ENCODE results near the gene ARHGAP1.

ARHGAP1 gene

DNA sequence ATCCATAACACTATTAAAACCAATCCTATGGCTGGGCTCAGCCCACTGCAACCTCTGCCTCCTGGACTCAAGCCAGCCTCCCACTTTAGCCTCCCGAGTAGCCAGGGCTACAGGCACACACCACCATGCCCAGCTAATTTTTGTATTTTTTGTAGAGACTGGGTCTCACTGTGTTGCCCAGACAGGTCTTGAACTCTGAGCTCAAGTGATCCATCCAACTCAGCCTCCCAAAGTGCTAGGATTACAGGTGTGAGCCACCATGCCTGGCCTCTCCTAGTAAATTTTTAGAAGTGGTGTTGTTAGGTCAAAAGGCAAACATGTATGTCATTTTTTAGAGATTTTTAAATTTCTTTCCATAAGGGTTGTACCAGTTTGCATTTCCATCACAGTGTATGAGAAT is 32.8 kb upstream of the ARHGAP1 start:
- TF ChIP-seq CTCF (IDR thresholded peaks at IDR 0.05; ENCODE audit: low read depth, low read length), result no peak
- no peaks in the 10 kb centered on the region for H3K27me3 ChIP-seq

DNA sequence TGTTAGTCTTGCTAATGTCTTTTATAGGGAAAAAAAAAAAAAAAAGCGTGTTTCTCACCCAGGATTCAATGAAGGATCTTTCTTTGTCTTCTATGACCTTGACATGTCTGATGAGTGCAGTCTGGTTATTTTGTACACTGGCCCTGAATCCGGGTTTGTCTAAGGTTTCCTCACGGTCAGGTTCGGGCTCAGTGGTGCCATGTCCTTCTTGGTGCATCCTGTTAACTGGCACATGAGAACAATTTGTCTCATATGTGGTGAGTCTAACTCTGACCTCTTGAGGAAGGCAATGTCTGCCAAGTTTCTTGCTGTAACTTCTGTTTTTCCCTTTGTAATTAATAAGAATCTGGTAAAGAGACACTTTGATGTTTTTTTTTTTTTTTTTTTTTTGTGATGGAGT is 31.1 kb upstream of the ARHGAP1 start:
- no peaks in the 10 kb centered on the region for H3K27me3 ChIP-seq
- H3K4me3 ChIP-seq (ENCODE audit: low read depth, low read length), result no peak overlapping the region
- H3K36me3 ChIP-seq, result no peaks in the 10 kb centered on the region
- TF ChIP-seq CTCF (IDR thresholded peaks at IDR 0.05; ENCODE audit: low read depth, low read length), result no peak
- no peaks in the 10 kb centered on the region for H3K4me1 ChIP-seq
- H3K9me3 ChIP-seq, result no peaks in the 10 kb centered on the region
- no peak for DNase-seq

More for the DNA sequence above, 32.8 kb upstream of the ARHGAP1 start:
- Histone ChIP-seq H3K4me1 (no peaks in the 10 kb centered on the region), H3K36me3 (no peaks in the 10 kb centered on the region), H3K4me3 (ENCODE audit: low read depth, low read length) (no peak overlapping the region), H3K9me3 (no peaks in the 10 kb centered on the region)
- DNase-seq, result no peak

- Histone ChIP-seq H3K27me3 (no peaks in the 10 kb centered on the region), H3K4me3 (ENCODE audit: low read depth, low read length) (no peak overlapping the region), H3K4me1 (no peaks in the 10 kb centered on the region), H3K36me3 (no peaks in the 10 kb centered on the region), H3K9me3 (no peaks in the 10 kb centered on the region)
- no peak for DNase-seq
- no peak for TF ChIP-seq CTCF (IDR thresholded peaks at IDR 0.05; ENCODE audit: low read depth, low read length)
These were observed 28.9 kb upstream of the ARHGAP1 start for GRCh38 chr11:46729110-46730027.

DNA sequence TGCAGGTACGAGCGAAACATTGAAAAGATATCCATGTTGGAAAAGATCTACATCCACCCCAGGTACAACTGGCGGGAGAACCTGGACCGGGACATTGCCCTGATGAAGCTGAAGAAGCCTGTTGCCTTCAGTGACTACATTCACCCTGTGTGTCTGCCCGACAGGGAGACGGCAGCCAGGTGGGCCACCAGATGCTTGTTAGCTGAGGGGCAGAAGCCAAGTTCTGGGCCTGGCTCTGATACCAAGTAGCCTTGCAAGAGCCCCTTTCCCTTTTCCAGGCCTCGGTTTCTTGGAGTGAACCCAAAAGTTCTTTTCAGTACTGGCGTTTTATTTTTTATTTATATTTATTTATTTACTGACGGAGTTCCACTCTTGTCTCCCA is 28.2 kb upstream of the ARHGAP1 start:
- Histone ChIP-seq H3K9me3 (no peaks in the 10 kb centered on the region), H3K4me1 (no peaks in the 10 kb centered on the region), H3K36me3 (no peaks in the 10 kb centered on the region), H3K27me3 (no peaks in the 10 kb centered on the region), H3K4me3 (ENCODE audit: low read depth, low read length) (no peak overlapping the region)
- DNase-seq, result no peak
- no peak for TF ChIP-seq CTCF (IDR thresholded peaks at IDR 0.05; ENCODE audit: low read depth, low read length)

DNA sequence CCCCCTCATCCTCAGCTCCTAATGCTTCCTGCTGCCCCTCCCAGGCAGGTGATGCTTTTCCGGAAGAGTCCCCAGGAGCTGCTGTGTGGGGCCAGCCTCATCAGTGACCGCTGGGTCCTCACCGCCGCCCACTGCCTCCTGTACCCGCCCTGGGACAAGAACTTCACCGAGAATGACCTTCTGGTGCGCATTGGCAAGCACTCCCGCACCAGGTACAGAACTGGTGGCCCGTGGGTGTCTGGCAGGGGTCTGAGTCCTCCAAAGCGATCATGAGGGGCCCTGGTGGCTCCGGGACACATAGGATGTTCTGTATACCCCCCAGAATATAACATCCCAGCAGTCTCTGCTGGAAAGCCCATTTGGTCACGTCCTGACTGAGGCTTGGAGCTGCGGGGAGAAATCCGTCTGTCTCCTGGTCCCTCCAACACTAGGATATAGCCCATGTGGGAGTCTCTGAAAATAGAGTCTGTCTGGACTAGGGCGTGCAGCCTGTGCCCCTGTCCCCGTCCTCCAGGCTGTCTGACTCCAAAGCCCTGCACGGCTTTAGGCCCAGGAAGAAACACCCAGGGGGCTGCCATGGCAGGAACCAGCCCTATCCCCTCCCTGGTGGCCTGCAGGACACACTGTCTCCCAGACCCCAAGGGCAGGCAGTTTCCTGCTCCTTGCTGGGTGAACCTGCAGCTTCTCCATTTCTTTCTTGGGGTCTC is 27.7 kb upstream of the ARHGAP1 start:
- TF ChIP-seq CTCF (IDR thresholded peaks at IDR 0.05; ENCODE audit: low read depth, low read length), result no peak
- no peak for DNase-seq
- H3K27me3 ChIP-seq, result no peaks in the 10 kb centered on the region

More for the DNA sequence above, 27.7 kb upstream of the ARHGAP1 start:
- no peaks in the 10 kb centered on the region for H3K4me1 ChIP-seq
- H3K4me3 ChIP-seq (ENCODE audit: low read depth, low read length), result no peak overlapping the region
- H3K36me3 ChIP-seq, result no peaks in the 10 kb centered on the region
- H3K9me3 ChIP-seq, result no peaks in the 10 kb centered on the region

Data from BE2C (cell line).